Duodenal mucosa (tissue), 2 donors: ENCODE results near the gene MATK.

Source experiments
- H3K27ac ChIP-seq: one replicate; pipeline ENCODE4 v1.7.0; 2013; ENCODE audit warnings: low read depth, low read length
- H3K27me3 ChIP-seq, 2 donors: one replicate each; pipeline ENCODE4 v1.7.0; 2013; ENCODE audit warnings: low read length in 2 of 2, control low read depth in 1 of 2; ENCODE audit not compliant: insufficient read depth in 2 of 2, control insufficient read depth in 1 of 2
- H3K36me3 ChIP-seq, 2 donors: one replicate each; pipeline ENCODE4 v1.7.0; 2013; ENCODE audit warnings: low read length in 2 of 2, control low read depth in 1 of 2; ENCODE audit not compliant: insufficient read depth in 2 of 2, control insufficient read depth in 1 of 2
- H3K4me1 ChIP-seq, 2 donors: one replicate each; pipeline ENCODE4 v1.7.0; 2013; ENCODE audit warnings: low read length in 2 of 2, control low read depth in 1 of 2; ENCODE audit not compliant: insufficient read depth in 2 of 2, control insufficient read depth in 1 of 2
- H3K4me3 ChIP-seq, 2 donors: one replicate each; pipeline ENCODE4 v1.7.0; 2013; ENCODE audit warnings: low read length in 2 of 2, low read depth in 1 of 2
- H3K9ac ChIP-seq, 2 donors: one replicate each; pipeline ENCODE4 v1.7.0; 2013; ENCODE audit warnings: low read length in 2 of 2, low read depth in 1 of 2
- H3K9me3 ChIP-seq, 2 donors: one replicate each; pipeline ENCODE4 v1.7.0; 2013; ENCODE audit warnings: low read length in 2 of 2, control low read depth in 1 of 2; ENCODE audit not compliant: control insufficient read depth in 1 of 2

The MATK gene

GRCh38 chr19:3825286-3825956 lies 39.2 kb upstream of the MATK start:
- no peaks in the 10 kb centered on the region for H3K9me3 ChIP-seq
- H3K27ac ChIP-seq = no peak overlapping the region
- no peaks in the 10 kb centered on the region for H3K36me3 ChIP-seq
- no peak overlapping the region for H3K4me3 ChIP-seq
- no peaks in the 10 kb centered on the region for H3K27me3 ChIP-seq
- no peak overlapping the region for H3K9ac ChIP-seq
- no peaks in the 10 kb centered on the region for H3K4me1 ChIP-seq

GRCh38 chr19:3823350-3823713 lies 37.2 kb upstream of the MATK start:
- H3K27ac ChIP-seq = no peak overlapping the region
- H3K4me1 ChIP-seq = peaks cover 0 to 4% of the 10 kb centered on the region in 2 donors
- H3K9me3 ChIP-seq = no peaks in the 10 kb centered on the region
- H3K36me3 ChIP-seq = no peaks in the 10 kb centered on the region
- H3K27me3 ChIP-seq = no peaks in the 10 kb centered on the region
- H3K4me3 ChIP-seq = no peak overlapping the region
- no peak overlapping the region for H3K9ac ChIP-seq

GRCh38 chr19:3822683-3823349 lies 36.6 kb upstream of the MATK start:
- H3K9ac ChIP-seq = no peak overlapping the region
- H3K4me1 ChIP-seq = peaks cover 0 to 4% of the 10 kb centered on the region in 2 donors
- no peak overlapping the region for H3K4me3 ChIP-seq
- H3K9me3 ChIP-seq = no peaks in the 10 kb centered on the region
- no peak overlapping the region for H3K27ac ChIP-seq
- no peaks in the 10 kb centered on the region for H3K27me3 ChIP-seq
- no peaks in the 10 kb centered on the region for H3K36me3 ChIP-seq

GRCh38 chr19:3821857-3822364 lies 35.7 kb upstream of the MATK start:
- peaks cover 0 to 4% of the 10 kb centered on the region in 2 donors for H3K4me1 ChIP-seq
- H3K27ac ChIP-seq = no peak overlapping the region
- H3K27me3 ChIP-seq = no peaks in the 10 kb centered on the region
- H3K9ac ChIP-seq = no peak overlapping the region
- H3K9me3 ChIP-seq = no peaks in the 10 kb centered on the region
- no peaks in the 10 kb centered on the region for H3K36me3 ChIP-seq
- peak overlapping the region in 1 of 2 donors; percentile 43 for H3K4me3 ChIP-seq

- Histone ChIP-seq H3K36me3 (no peaks in the 10 kb centered on the region), H3K9ac (no peak overlapping the region), H3K27ac (no peak overlapping the region), H3K27me3 (no peaks in the 10 kb centered on the region), H3K4me3 (no peak overlapping the region), H3K9me3 (no peaks in the 10 kb centered on the region), H3K4me1 (peaks cover 0 to 4% of the 10 kb centered on the region in 2 donors)
Observed at GRCh38 chr19:3821156-3821555, 35.0 kb upstream of the MATK start.

GRCh38 chr19:3819989-3820388 lies 33.8 kb upstream of the MATK start:
- Histone ChIP-seq H3K36me3 (no peaks in the 10 kb centered on the region), H3K9ac (no peak overlapping the region), H3K27ac (no peak overlapping the region), H3K27me3 (no peaks in the 10 kb centered on the region), H3K9me3 (no peaks in the 10 kb centered on the region), H3K4me1 (peaks cover 0 to 4% of the 10 kb centered on the region in 2 donors), H3K4me3 (no peak overlapping the region)

- H3K9ac ChIP-seq = no peak overlapping the region
- H3K27me3 ChIP-seq = no peaks in the 10 kb centered on the region
- H3K4me3 ChIP-seq = no peak overlapping the region
- H3K9me3 ChIP-seq = no peaks in the 10 kb centered on the region
- H3K36me3 ChIP-seq = no peaks in the 10 kb centered on the region
- peaks cover 0 to 4% of the 10 kb centered on the region in 2 donors for H3K4me1 ChIP-seq
- H3K27ac ChIP-seq = no peak overlapping the region
Observed at GRCh38 chr19:3818918-3819317, 32.7 kb upstream of the MATK start.

- Histone ChIP-seq H3K4me1 (peaks cover under 1 to 8% of the 10 kb centered on the region in 2 donors), H3K27me3 (no peaks in the 10 kb centered on the region), H3K9me3 (no peaks in the 10 kb centered on the region), H3K36me3 (no peaks in the 10 kb centered on the region), H3K9ac (no peak overlapping the region), H3K4me3 (no peak overlapping the region), H3K27ac (no peak overlapping the region)
Observed at GRCh38 chr19:3818466-3818865, 32.3 kb upstream of the MATK start.

GRCh38 chr19:3817761-3818160 lies 31.6 kb upstream of the MATK start:
- no peak overlapping the region for H3K9ac ChIP-seq
- no peaks in the 10 kb centered on the region for H3K27me3 ChIP-seq
- peaks cover 5 to 12% of the 10 kb centered on the region in 2 donors for H3K4me1 ChIP-seq
- H3K36me3 ChIP-seq = no peaks in the 10 kb centered on the region
- H3K9me3 ChIP-seq = no peaks in the 10 kb centered on the region
- H3K4me3 ChIP-seq = no peak overlapping the region
- H3K27ac ChIP-seq = no peak overlapping the region

- no peak overlapping the region for H3K4me3 ChIP-seq
- no peaks in the 10 kb centered on the region for H3K36me3 ChIP-seq
- H3K27ac ChIP-seq = no peak overlapping the region
- no peak overlapping the region for H3K9ac ChIP-seq
- peaks cover 5 to 12% of the 10 kb centered on the region in 2 donors for H3K4me1 ChIP-seq
- no peaks in the 10 kb centered on the region for H3K27me3 ChIP-seq
- no peaks in the 10 kb centered on the region for H3K9me3 ChIP-seq
Observed at GRCh38 chr19:3816566-3817218, 30.5 kb upstream of the MATK start.
